ENCODE results near the gene LPCAT3. TPM values are rescaled to one million over a fixed set of nuclear protein-coding genes. Genes with fewer than 3 reads are reported as not detected.

LPCAT3 gene
- total and polyA plus RNA-seq, 2 of the 13 experiments (the other 11 are each of a cell fraction or from before 2014, with no cell fraction given) = 44.5 to 64.3 TPM

DNA sequence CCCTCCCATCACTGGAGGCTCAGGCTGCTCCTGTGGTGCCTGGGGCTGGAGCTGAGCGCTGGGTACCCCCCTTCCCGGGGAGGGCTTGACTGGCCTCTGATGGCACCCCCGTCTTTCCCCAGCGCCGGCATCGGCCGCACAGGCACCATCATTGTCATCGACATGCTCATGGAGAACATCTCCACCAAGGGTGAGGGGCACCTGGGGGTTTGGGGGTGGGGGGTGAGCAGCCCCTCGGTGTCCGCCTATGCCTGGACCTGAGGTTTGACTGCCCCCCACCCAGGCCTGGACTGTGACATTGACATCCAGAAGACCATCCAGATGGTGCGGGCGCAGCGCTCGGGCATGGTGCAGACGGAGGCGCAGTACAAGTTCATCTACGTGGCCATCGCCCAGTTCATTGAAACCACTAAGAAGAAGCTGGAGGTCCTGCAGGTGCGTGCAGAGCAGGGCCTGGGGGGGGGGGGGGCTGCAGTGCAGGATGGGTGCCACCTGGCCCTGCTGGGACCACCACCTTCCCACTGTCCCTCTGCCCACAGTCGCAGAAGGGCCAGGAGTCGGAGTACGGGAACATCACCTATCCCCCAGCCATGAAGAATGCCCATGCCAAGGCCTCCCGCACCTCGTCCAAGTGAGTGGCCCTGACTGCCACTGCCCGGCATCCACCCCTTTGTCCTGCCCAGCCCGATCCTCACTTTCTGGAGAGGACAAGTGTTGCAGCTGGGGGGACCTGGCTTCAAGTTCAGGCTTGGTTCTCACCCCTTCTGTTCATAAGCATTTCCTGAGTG is 58.3 kb downstream of the LPCAT3 start:
- no peak overlapping the region for H3K4me2 ChIP-seq (ENCODE audit: low read depth, low read length)
- no peak overlapping the region for H3K4me3 ChIP-seq (replicated peaks in 1 of 3; ENCODE audit: insufficient read depth in 1 of 3, low read depth in 2 of 3, low read length in 3 of 3)
- H3K27me3 ChIP-seq (ENCODE audit: control insufficient read depth in 1 of 2, insufficient read depth in 2 of 2, low read length in 2 of 2) = no peaks in the 10 kb centered on the region
- BruUV-seq (replicated peaks) = no TSS peak
- CTCF ChIA-PET (ENCODE audit: low intra/inter-chr PET ratio, low total read pairs) = no interaction called here
- intact Hi-C loops (cut with micrococcal nuclease; ENCODE audit: unreplicated experiment) (no loop called here), in situ Hi-C loops (cut with HindIII; ENCODE audit: extremely low pct_ligation_motif_present, low pct_unique_long_range_greater_than_20kb) (no loop called here)
- no peak for ATAC-seq
- H3K9ac ChIP-seq (ENCODE audit: insufficient read depth, low read depth, low read length) = no peak overlapping the region
- no peaks in the 10 kb centered on the region for H3K79me2 ChIP-seq (ENCODE audit: insufficient read depth, low read length)
- no peaks in the 10 kb centered on the region for H4K20me1 ChIP-seq (ENCODE audit: insufficient read depth, low read length)
- no peaks in the 10 kb centered on the region; a peak in 1 of 5 replicates for H3K36me3 ChIP-seq (replicated peaks in 1 of 2; ENCODE audit: control insufficient read depth in 1 of 2, insufficient read depth in 2 of 2, low read length in 2 of 2)
- 92% methylated on average over 13 of the region's 26 CpGs for WGBS (ENCODE audit: low lambda C conversion rate)
- POLR2A ChIA-PET = interaction anchor here (3.4 to 8.0 kb wide), 2 partner anchors 14 to 58 kb away, joined by 16 to 180 read pairs; partner anchors contain the start of genes C12orf57, LPCAT3 and RNU7-1
- H2AFZ ChIP-seq (ENCODE audit: low read length) = no peak overlapping the region
- H3K27ac ChIP-seq (ENCODE audit: extremely low read length, insufficient read depth, low read length) = no peak overlapping the region
- H3K4me1 ChIP-seq (ENCODE audit: insufficient read depth, low read length) = peaks cover 33% of the 10 kb centered on the region
- FAIRE-seq = no peak
- no peak for DNase-seq (ENCODE audit: low spot score)
- no peaks in the 10 kb centered on the region for H3K9me3 ChIP-seq (ENCODE audit: low read length)
- TF ChIP-seq, protein P1, sequence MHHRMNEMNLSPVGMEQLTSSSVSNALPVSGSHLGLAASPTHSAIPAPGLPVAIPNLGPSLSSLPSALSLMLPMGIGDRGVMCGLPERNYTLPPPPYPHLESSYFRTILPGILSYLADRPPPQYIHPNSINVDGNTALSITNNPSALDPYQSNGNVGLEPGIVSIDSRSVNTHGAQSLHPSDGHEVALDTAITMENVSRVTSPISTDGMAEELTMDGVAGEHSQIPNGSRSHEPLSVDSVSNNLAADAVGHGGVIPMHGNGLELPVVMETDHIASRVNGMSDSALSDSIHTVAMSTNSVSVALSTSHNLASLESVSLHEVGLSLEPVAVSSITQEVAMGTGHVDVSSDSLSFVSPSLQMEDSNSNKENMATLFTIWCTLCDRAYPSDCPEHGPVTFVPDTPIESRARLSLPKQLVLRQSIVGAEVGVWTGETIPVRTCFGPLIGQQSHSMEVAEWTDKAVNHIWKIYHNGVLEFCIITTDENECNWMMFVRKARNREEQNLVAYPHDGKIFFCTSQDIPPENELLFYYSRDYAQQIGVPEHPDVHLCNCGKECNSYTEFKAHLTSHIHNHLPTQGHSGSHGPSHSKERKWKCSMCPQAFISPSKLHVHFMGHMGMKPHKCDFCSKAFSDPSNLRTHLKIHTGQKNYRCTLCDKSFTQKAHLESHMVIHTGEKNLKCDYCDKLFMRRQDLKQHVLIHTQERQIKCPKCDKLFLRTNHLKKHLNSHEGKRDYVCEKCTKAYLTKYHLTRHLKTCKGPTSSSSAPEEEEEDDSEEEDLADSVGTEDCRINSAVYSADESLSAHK (CRISPR knock-in tag; IDR thresholded peaks at IDR 0.05; ENCODE audit: borderline replicate concordance) = no peak
- TF ChIP-seq, protein P2, sequence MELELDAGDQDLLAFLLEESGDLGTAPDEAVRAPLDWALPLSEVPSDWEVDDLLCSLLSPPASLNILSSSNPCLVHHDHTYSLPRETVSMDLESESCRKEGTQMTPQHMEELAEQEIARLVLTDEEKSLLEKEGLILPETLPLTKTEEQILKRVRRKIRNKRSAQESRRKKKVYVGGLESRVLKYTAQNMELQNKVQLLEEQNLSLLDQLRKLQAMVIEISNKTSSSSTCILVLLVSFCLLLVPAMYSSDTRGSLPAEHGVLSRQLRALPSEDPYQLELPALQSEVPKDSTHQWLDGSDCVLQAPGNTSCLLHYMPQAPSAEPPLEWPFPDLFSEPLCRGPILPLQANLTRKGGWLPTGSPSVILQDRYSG (CRISPR knock-in tag; IDR thresholded peaks at IDR 0.05) = no peak
- no peak for TF ChIP-seq GZF1 (CRISPR knock-in tag; IDR thresholded peaks at IDR 0.05)
- no peak for TF ChIP-seq SIX4 (CRISPR knock-in tag; IDR thresholded peaks at IDR 0.05)
- TF ChIP-seq JARID2 (CRISPR knock-in tag; IDR thresholded peaks at IDR 0.05; ENCODE audit: insufficient replicate concordance) = no peak
- no peak for TF ChIP-seq ZFY (CRISPR knock-in tag; IDR thresholded peaks at IDR 0.05)
- no peak for TF ChIP-seq HNF4A (CRISPR knock-in tag; IDR thresholded peaks at IDR 0.05)
- no peak for TF ChIP-seq SMAD9 (CRISPR knock-in tag; IDR thresholded peaks at IDR 0.05)
- TF ChIP-seq HDAC1 (CRISPR knock-in tag; IDR thresholded peaks at IDR 0.05) = no peak
- TF ChIP-seq MBNL3 (CRISPR knock-in tag; conservative IDR thresholded peaks at IDR 0.05) = no peak
- TF ChIP-seq ZNF382 (CRISPR knock-in tag; IDR thresholded peaks at IDR 0.05; ENCODE audit: borderline replicate concordance) = no peak
- TF ChIP-seq, protein P3, sequence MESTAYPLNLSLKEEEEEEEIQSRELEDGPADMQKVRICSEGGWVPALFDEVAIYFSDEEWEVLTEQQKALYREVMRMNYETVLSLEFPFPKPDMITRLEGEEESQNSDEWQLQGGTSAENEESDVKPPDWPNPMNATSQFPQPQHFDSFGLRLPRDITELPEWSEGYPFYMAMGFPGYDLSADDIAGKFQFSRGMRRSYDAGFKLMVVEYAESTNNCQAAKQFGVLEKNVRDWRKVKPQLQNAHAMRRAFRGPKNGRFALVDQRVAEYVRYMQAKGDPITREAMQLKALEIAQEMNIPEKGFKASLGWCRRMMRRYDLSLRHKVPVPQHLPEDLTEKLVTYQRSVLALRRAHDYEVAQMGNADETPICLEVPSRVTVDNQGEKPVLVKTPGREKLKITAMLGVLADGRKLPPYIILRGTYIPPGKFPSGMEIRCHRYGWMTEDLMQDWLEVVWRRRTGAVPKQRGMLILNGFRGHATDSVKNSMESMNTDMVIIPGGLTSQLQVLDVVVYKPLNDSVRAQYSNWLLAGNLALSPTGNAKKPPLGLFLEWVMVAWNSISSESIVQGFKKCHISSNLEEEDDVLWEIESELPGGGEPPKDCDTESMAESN (CRISPR knock-in tag; conservative IDR thresholded peaks at IDR 0.05) = no peak
- no peak for TF ChIP-seq ZNF274 (CRISPR knock-in tag; IDR thresholded peaks at IDR 0.05)
- TF ChIP-seq, protein P4, sequence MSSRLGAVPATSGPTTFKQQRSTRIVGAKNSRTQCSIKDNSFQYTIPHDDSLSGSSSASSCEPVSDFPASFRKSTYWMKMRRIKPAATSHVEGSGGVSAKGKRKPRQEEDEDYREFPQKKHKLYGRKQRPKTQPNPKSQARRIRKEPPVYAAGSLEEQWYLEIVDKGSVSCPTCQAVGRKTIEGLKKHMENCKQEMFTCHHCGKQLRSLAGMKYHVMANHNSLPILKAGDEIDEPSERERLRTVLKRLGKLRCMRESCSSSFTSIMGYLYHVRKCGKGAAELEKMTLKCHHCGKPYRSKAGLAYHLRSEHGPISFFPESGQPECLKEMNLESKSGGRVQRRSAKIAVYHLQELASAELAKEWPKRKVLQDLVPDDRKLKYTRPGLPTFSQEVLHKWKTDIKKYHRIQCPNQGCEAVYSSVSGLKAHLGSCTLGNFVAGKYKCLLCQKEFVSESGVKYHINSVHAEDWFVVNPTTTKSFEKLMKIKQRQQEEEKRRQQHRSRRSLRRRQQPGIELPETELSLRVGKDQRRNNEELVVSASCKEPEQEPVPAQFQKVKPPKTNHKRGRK (CRISPR knock-in tag; IDR thresholded peaks at IDR 0.05) = no peak
- TF ChIP-seq SRSF9 (IDR thresholded peaks at IDR 0.05; ENCODE audit: borderline replicate concordance, insufficient read depth, low read depth, low read length, poor library complexity, severe bottlenecking) = no peak
- TF ChIP-seq PRPF4 (IDR thresholded peaks at IDR 0.05; ENCODE audit: low read depth, low read length, poor library complexity, severe bottlenecking) = no peak
- TF ChIP-seq ZNF230 (CRISPR knock-in tag; IDR thresholded peaks at IDR 0.05) = no peak
- TF ChIP-seq ZNF44 (CRISPR knock-in tag; IDR thresholded peaks at IDR 0.05) = no peak

Data from HepG2 (cell line).